ENCODE results near the gene MRPS17. TPM values are rescaled to one million over a fixed set of nuclear protein-coding genes. Genes with fewer than 3 reads are reported as not detected.
A peak's percentile ranks its signal among the peaks of the same experiment; 100 is the strongest.
"Not testable (repeated sequence)": the region's sequence is repeated elsewhere in the genome, so short reads cannot be mapped to it uniquely, and the experiment has no call there.

Gene MRPS17
- 32.3 TPM for total RNA-seq

GRCh38 chr7:55951637-55952351 lies at the start of gene MRPS17:
Gene MRPS17 (plus strand): TSS chr7:55951877. CDS start chr7:55953196, 1,319 bp downstream.
- peak; percentile 89 for DNase-seq

DNA sequence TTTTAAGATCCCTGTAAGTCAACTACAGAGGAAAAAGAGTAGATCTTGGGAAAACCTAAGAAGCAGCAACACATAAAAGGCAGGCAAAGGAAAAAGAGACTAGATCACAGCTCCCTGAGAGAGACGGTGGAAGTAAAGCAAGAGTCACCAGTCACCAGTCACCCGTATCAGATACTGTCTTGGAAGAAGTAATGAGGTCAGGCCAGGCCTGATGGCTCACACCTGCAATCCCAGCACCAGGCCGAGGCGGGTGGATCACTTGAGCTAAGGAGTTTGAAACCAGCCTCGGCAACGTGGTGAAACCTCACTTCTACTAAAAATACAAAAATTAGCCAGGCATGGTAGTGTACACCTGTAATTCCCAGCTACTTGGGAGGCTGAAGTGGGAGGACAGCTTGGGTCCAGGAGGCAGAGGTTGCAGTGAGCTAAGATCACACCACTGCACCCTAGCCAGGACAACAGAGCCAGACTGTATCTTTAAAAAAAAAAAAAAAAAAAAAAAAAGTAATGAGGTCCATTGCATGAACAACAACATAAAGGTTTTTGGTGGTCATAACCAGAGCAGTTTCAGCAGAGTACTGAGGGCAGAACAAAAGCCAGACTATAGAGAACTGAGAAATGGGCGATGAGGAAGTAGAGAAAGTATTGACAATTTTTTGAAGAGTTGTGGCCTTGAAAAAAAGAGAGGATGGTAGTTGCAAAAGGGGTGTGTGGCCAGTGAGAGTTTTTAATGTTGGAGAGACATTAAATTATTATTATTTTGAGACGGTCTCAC lies 47.5 kb upstream of the MRPS17 start:
- no peak for DNase-seq

- no peak for DNase-seq
These were observed 38.9 kb upstream of the MRPS17 start for GRCh38 chr7:55912748-55913158.

DNA sequence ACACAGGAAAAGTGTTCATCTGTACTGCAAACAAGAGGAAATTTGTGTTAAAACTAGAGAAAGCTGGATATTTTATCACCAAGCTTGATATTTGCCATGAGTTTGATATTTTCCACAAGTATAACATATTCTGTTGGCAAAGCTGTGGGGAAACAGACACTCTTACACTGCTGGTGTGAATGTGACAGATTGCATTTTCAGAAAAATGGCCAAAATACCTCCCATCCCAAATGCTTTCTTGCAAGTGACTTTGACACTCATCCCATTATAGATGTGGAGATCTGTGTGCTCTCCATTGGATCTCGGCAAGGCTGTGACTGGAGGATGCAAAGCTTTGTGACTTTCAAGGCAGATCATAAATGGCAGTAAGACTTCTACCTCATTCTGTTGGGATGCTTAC lies 33.9 kb upstream of the MRPS17 start:
- DNase-seq = no peak

- no peak for DNase-seq
These were observed 23.5 kb upstream of the MRPS17 start for GRCh38 chr7:55928006-55928767.

DNA sequence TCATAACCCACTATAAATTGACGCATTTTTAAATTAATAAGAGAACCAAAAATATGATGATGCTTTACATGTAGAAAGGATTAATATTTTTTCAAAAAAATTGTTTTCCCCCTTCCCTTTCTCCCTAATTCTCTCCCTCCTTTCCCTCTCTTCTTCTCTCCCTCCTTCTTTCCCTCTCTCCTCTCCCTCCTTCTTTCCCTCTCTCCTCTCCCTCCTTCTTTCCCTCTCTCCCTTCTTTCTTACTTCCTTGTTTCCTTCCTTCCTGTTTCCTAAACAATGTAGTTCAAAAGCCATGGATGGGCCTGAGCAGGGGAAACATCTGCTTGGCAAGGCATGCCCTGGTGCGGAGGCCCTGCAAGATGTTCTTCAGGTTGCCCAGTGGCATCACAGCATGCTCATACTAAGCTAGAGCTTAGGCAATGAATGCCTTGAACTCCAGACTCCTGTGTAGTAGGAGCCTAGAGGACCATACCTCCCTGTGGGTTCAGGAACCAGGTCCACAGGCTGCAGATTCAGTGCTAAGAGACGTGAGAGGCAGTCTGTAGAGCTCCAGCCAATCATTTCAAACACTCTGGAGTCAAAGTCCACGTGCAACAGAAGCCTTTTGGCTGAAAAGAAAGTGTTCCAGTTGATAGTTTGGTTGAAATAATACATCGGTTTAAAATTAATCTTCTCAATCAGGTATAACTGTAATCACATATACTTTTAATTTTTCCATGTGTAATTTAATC lies 20.1 kb upstream of the MRPS17 start:
- DNase-seq = no peak

DNA sequence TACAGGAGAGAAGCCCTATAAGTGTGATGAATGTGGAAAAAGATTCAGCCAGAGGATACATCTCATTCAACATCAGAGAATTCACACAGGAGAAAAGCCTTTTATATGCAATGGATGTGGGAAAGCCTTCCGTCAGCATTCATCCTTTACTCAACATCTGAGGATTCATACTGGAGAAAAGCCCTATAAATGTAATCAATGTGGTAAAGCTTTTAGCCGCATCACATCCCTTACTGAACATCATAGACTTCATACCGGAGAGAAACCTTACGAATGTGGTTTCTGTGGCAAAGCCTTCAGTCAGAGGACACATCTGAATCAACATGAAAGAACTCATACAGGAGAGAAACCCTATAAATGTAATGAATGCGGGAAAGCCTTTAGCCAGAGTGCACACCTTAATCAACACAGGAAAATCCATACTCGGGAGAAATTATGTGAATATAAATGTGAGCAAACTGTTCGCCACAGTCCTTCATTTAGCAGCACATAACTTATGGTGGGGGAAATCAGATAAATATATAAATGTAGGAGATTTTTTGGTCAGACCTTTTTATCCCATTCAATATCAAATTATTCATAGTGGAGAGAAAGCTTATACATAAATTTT lies 12.1 kb upstream of the MRPS17 start:
- no peak for DNase-seq

DNA sequence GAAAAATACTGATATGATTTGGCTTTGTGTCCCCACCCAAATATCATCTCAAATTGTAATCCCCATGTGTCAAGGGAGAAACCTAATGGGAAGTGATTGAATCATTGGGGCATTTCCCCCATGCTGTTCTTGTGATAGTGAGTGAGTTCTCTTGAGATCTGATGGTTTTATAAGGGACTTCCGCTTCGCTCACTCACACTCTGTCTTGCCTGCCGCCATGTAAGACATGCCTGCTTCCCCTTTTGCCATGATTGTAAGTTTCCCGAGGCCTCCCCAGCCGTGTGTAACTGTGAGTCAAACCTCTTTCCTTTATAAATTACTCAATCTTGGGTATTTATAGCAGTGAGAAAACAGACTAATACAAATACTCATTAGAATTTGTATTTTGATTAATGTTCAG lies 5.1 kb upstream of the MRPS17 start:
- DNase-seq = no peak

GRCh38 chr7:55952352-55952671 lies 635 bp downstream of the MRPS17 start:
- not testable (repeated sequence) for DNase-seq

DNA sequence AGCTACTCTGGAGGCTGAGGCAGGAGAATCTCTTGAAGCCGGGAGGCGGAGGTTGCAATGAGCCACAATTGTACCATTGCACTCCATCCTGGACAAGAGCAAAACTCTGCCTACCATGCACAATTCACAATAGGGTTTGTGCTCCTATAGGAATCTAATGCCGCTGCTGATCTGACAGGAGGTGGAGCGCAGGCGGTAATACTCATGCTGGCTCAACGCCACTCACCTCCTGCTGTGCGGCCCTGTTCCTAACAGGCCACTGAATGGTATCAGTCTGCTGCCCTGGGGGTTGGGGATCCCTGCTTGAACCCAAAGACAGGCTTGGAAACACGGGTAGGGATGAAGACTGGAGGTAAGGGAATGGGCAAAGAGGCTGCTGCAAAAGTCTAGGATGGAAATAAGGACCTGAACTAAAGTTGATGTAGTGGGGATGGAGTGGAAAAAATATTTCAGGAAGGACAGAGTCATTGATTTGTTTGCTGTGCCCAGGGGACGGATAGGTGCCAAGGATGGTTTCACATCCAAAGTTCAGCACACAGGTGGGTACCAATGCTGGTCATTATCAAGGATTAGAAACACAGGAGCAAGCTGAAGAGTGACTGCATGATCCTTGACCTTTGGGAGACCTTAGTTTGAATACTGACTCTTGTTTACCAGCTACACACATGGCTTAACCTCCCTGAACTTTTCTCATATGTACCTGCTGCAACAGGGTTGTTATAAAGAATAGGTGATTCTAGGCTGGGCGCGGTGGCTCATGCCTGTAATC lies 2.2 kb downstream of the MRPS17 start:
- DNase-seq = no peak

GRCh38 chr7:55957190-55957589 lies 5.5 kb downstream of the MRPS17 start:
- DNase-seq = no peak

GRCh38 chr7:55962014-55962413 lies 10.3 kb downstream of the MRPS17 start:
- no peak for DNase-seq

GRCh38 chr7:55963584-55964168 lies 12.0 kb downstream of the MRPS17 start:
- no peak for DNase-seq

GRCh38 chr7:55964261-55965099 lies 12.8 kb downstream of the MRPS17 start, which contains the start of gene NIPSNAP2:
Gene NIPSNAP2 (plus strand): TSS chr7:55964585. CDS start chr7:55964610, 25 bp downstream.
- DNase-seq = peak; percentile 50

DNA sequence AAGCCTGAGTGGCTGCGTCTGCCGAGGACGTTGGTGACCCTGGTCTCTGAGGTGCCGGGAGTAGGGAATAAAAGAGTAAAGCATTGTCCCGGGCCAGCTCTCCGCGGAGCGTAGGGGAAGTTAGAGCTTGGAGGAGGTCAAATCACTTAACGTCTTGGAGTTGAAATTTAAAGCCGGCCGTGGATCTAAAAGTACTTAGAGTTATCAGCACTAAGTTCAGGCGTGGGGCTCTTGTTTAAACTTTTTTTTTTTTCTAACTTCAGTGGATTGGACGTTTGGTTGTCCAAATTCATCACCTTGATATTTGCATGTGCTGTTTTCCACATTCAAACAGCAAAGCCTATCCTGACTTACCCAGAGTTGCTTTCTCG lies 13.4 kb downstream of the MRPS17 start:
- DNase-seq = no peak

- DNase-seq = peak; percentile 5
These were observed 14.2 kb downstream of the MRPS17 start for GRCh38 chr7:55965805-55966421.

DNA sequence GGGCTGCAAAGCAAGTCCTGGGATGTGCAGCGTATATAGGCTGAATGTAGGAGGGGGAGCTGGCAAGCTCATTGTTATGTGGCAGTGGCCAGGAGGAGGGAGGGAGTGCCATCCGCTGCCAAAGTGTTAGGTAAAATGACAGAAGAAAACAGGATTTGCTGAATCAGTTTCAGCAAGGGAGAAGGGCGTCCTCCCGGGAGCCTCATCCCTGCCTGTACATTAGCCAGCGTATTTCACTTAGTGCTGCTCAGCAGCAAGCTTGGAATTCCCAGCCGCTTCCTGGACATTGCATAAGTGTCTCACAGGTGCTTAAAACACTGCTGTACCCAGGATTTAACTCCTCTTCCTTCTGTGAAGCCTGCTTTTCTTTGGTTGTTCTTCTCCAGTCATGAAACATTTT lies 15.2 kb downstream of the MRPS17 start:
- peak; percentile 11 for DNase-seq

DNA sequence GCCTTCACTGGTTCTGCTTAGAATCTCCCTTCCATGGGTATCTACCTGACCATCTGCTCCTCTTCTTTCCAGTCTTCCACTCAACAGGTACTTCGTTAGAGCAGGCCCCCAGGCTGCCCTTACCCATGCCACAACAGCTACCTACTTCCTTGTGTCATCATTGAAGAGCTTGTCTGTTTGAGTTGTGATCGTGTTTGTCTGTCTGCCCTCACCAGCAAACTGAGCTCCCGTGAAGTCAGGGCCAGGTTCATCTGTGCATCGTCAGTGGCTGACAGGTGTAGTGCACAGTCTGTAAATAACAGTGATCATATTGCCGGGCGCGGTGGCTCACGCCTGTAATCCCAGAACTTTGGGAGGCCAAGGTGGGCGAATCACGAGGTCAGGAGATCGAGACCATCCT lies 17.7 kb downstream of the MRPS17 start:
- DNase-seq = no peak

DNA sequence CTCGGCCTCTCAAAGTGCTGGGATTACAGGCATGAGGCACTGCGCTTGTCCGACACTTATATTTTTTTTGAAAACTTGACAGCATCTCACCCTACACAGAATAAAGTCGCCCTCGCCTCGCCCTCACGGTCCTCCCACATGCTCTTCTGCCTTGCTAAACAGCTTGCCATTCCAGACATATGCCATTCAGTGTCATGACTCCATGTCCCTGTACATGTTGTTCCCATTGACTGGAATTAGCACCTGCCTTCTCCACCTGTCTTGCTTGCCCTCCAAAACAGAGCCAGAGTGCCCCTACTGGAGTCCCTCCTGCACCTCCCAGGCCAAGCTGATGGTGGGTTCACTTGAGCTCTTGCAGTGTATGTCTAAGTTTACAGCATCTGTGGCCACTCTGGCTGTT lies 18.9 kb downstream of the MRPS17 start:
- DNase-seq = no peak

Measured in occipital lobe (tissue), 2 donors.